Right lobe of liver (tissue), 4 donors: ENCODE data around the gene PBLD.
A peak's percentile ranks its signal among the peaks of the same experiment; 100 is the strongest.

Experiments
- CTCF ChIP-seq, 4 donors: fragments of 200-600 bp in 3 of 4; fragments of 450-650 bp in 1 of 4; IDR thresholded peaks; one replicate each; pipeline versions ENCODE4 v1.5.1 to v1.8.0; 2016 to 2022; ENCODE audit warnings: antibody characterized with exemption in 4 of 4, mild to moderate bottlenecking in 2 of 4
- POLR2A ChIP-seq: fragments of 450-650 bp; IDR thresholded peaks from one replicate; pipeline ENCODE4 v1.6.1; 2017; ENCODE audit warnings: antibody characterized with exemption, mild to moderate bottlenecking
- donor health status: DM: no; HTN: no; CAD: no.
- donor health status: DM: no; HTN: no; CAD: no.
- donor health status: DM: no; HTN: yes; CAD: no.

GRCh38 chr10:68348265-68348741 is 15.6 kb upstream of the PBLD start:
- TF ChIP-seq CTCF (IDR thresholded peaks at IDR 0.05) (peak; percentile 48 to 72 (median 68)), POLR2A (no peak)
